ENCODE results near the gene TSBP1.

GRCh38 chr6:32244270-32244669 lies 127.4 kb downstream of the TSBP1 start:
- TF ChIP-seq YY1 (IDR thresholded peaks at IDR 0.05; ENCODE audit: insufficient read depth, insufficient read length) (no peak), ZNF274 (IDR thresholded peaks at IDR 0.05; ENCODE audit: low read depth, low read length) (no peak)

All from NT2/D1 (cell line).